HG02759 (cell line): ENCODE measurements around the gene PLAAT4.

Experiments used
- ATAC-seq: cut with Tn5 transposase; IDR thresholded peaks from one replicate; pipeline ENCODE4 v1.9.1; 2021; ENCODE audit warnings: mild to moderate bottlenecking, moderate library complexity; ENCODE audit not compliant: unreplicated experiment

The PLAAT4 gene

DNA sequence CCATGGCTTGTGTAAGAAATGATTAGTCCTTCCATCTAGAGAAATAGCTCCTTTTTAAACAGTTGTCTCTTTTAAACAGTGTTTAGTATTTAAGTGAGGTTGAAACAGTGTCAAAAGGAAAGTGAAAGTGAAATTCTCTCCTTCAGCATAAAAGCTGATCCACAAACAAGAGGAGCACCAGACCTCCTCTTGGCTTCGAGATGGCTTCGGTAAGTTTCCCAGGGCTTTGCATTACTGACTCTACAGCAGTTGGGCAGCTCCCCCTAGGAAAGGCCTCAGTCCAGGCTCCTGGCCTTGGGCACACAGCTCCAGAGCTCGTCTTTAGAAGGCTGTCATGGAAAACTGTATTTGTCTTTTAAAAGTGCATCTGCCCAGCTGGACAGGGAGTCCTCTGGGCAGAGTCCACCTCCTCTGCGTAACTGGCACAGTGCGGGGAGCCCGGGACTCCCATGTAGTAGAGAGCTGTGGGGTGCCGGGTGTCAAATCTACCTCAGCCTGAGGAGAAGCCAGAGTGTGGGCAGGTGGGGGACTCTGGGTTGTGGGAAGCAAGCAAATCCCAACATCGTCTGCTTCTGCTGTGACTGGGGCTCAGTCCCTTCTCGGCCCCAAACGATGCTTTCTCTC is at the start of gene PLAAT4:
TSS of gene PLAAT4 (plus strand) at position 140 of the 624 bp plus-strand sequence. CDS start at position 201, 61 bp downstream.
- ATAC-seq, result no peak

DNA sequence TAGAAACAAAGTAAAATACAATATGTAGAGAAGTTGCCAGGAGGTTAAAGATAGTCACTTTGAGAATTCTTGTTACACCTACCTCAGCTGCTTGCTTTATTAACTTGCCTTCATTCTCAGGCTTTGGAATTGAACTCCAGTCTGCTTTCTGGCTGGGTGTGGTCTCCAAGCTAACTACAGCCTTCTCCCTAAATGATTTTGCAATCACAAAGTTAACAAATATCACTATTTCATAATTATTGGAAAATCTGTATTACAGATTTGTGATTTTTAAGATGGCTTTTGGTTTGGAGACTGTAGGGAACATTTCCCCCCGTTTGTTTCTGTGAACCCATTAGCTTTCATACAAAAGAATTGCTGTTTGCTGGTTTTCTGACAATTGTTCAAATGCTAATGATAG is 47.8 kb upstream of the PLAAT4 start:
- ATAC-seq, result no peak

DNA sequence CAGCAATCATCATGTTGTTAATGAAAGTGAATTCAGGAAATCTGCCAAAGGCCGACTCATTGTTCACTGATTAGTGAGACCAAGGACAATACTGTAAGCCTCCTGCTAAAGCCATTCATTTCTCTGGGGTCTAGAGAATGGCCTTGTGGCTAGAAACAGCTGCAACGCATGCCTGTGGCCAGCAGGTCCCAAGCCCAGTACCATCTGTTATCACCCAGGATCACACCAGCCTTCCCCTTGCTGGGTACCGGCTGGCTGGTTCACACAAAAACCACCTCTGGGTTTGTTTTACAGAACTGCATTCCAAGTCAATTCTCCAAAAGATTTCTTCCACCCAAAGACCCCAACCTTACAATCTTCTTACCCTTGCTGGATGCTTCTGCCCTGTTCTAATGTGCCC is 46.7 kb upstream of the PLAAT4 start:
- ATAC-seq, result no peak

GRCh38 chr11:63490551-63491239 is 45.9 kb upstream of the PLAAT4 start, which contains the start of gene PLAAT5:
Gene PLAAT5 (minus strand): TSS chr11:63491167. CDS start chr11:63491034, 133 bp downstream.
- no peak for ATAC-seq

- no peak for ATAC-seq
Measured at GRCh38 chr11:63491240-63491587, 45.4 kb upstream of the PLAAT4 start.

- no peak for ATAC-seq
Measured at GRCh38 chr11:63491636-63492372, 44.8 kb upstream of the PLAAT4 start.

- no peak for ATAC-seq
Measured at GRCh38 chr11:63492441-63492840, 44.2 kb upstream of the PLAAT4 start.

GRCh38 chr11:63493127-63493526 is 43.5 kb upstream of the PLAAT4 start:
- no peak for ATAC-seq

- ATAC-seq, result no peak
Measured at GRCh38 chr11:63494975-63495374, 41.6 kb upstream of the PLAAT4 start.

GRCh38 chr11:63499874-63500273 is 36.7 kb upstream of the PLAAT4 start:
- no peak for ATAC-seq

GRCh38 chr11:63501236-63501635 is 35.4 kb upstream of the PLAAT4 start:
- no peak for ATAC-seq

GRCh38 chr11:63502252-63502820 is 34.3 kb upstream of the PLAAT4 start:
- ATAC-seq, result no peak

GRCh38 chr11:63503492-63503891 is 33.1 kb upstream of the PLAAT4 start:
- ATAC-seq, result no peak

DNA sequence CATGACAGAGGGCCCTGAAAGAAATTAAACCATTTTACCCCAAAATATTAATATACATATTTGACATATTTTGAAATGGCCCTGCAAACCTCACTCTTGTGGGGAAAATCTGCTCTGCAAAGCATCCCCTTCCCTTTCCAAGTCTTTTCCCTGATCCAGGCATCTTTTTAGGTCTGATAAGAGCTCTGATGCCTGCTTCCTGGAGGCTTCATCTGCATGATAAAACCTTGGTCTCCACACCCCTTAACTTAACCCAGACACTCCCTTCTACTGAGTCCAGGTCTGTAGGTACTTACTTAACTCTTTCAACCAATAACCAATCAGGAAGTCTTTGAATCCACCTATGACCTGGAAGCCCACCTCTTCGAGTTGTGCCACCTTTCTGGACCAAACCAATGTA is 32.6 kb upstream of the PLAAT4 start:
- ATAC-seq, result no peak

DNA sequence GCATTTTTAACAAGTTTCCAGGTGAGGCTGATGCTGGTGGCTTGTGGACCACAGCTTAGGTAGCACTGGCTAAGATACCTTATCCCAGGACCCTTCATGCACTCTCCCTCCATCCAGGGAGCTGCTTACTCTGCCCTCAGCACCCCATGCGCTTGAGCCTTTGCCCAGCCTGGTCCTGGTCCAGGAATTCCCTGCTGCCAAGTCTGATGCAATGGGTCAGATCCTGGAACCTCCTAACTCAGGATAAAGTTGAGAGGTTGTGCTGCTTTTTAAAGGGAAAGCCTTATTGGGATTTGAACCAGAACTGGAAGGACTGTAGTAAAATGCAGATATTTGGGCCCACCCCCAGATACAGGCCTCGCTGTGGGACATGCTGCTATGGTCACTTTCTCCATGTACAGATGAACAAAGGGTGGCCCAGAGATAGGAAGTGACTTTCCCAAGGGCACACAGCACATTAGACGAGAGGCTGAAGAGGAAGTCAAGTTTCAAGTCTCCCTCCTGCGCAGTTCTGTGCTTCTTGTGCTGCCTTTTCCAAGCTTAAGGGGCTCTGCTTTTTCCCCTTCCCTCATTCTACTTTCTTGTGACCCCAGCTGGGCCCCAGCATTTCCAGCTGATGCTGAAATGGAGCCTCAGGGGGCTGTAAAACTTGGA is 31.5 kb upstream of the PLAAT4 start:
- no peak for ATAC-seq

DNA sequence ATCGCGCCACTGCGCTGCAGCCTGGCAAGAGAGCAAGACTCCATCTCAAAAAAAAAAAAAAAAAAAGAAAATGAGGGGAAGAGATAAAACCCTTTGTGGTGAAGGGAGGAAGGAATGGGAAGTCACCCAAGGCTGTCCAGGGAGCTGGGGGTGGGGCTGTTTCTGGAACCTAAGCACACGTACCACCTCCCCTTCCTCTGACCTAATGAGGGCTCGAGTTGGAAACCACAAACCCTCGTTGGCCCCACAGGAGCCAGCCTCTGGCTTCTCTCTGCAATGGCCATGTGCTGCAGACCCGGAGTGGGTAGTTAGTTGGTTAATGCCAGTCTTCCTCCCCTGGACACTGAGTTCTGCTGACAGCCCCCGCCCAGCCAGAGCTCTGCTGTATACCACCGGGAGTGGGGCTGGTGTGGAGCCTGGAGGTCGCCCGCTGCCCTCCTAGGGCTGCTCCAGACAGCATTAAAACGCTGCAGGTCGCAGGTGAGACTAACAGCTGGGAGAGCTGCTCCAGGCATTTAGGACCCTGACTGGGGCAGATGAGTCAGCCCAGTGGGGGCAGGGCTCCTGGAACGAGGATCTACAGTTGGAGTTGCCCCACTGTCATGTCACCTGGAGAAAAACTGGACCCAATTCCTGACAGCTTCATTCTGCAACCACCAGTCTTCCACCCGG is 30.6 kb upstream of the PLAAT4 start, which contains the start of gene LGALS12:
TSS of gene LGALS12 (plus strand) at position 228 of the 672 bp plus-strand sequence. CDS start at position 603, 375 bp downstream.
- no peak for ATAC-seq

GRCh38 chr11:63506876-63507275 is 29.7 kb upstream of the PLAAT4 start:
- no peak for ATAC-seq

DNA sequence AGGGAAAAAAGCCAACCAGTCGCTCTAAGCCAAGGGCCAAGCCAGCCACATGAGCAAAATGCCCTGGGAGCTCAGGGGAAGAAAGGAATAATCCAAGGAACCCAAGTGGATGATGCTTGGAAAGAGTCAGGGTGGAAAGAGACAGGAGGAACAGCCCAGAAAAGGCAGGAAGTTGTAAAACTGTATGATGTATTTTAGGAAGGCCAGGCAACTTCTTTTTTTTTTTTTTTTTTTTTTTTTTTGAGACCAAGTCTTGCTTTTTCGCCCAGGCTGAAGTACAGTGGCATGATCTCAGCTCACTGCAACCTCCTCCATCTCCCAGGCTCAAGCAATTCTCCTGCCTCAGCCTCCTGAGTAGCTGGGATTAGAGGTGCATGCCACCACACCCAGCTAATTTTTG is 29.1 kb upstream of the PLAAT4 start:
- ATAC-seq, result no peak

GRCh38 chr11:63508009-63508408 is 28.6 kb upstream of the PLAAT4 start:
- ATAC-seq, result no peak

- no peak for ATAC-seq
Measured at GRCh38 chr11:63508745-63509144, 27.9 kb upstream of the PLAAT4 start.
